NCI-H345 (cell line): ENCODE data around the gene AFG1L.
A peak's percentile ranks its signal among the peaks of the same experiment; 100 is the strongest.
"Not testable (repeated sequence)": the region's sequence is repeated elsewhere in the genome, so short reads cannot be mapped to it uniquely, and the experiment has no call there.

ENCODE experiments used
- DNase-seq: peaks from one replicate; lab custom pipeline; 2025; lab: John Stamatoyannopoulos, UW

The AFG1L gene

GRCh38 chr6:108523697-108524096 lies 228.8 kb downstream of the AFG1L start:
- DNase-seq, result no peak

- no peak for DNase-seq
Measured at GRCh38 chr6:108524528-108525248, 229.8 kb downstream of the AFG1L start.

- peak; percentile 32 for DNase-seq
Measured at GRCh38 chr6:108526739-108527174, 231.9 kb downstream of the AFG1L start.

- DNase-seq, result no peak
Measured at GRCh38 chr6:108528878-108529277, 234.0 kb downstream of the AFG1L start.

GRCh38 chr6:108531332-108531731 lies 236.5 kb downstream of the AFG1L start:
- DNase-seq, result no peak

- DNase-seq, result no peak
Measured at GRCh38 chr6:108535114-108535742, 240.4 kb downstream of the AFG1L start.

GRCh38 chr6:108535920-108536535 lies 241.2 kb downstream of the AFG1L start:
- DNase-seq, result not testable (repeated sequence)

GRCh38 chr6:108541843-108542759 lies 247.2 kb downstream of the AFG1L start:
- peak; percentile 82 for DNase-seq

- no peak for DNase-seq
Measured at GRCh38 chr6:108543175-108543940, 248.5 kb downstream of the AFG1L start.

GRCh38 chr6:108544606-108545005 lies 249.8 kb downstream of the AFG1L start:
- DNase-seq, result no peak

- no peak for DNase-seq
Measured at GRCh38 chr6:108546079-108547049, 251.5 kb downstream of the AFG1L start.

GRCh38 chr6:108549241-108549640 lies 254.4 kb downstream of the AFG1L start:
- DNase-seq, result no peak

GRCh38 chr6:108549741-108550140 lies 254.9 kb downstream of the AFG1L start:
- DNase-seq, result no peak

GRCh38 chr6:108550256-108550655 lies 255.4 kb downstream of the AFG1L start:
- DNase-seq, result no peak

GRCh38 chr6:108555399-108556052 lies 260.7 kb downstream of the AFG1L start:
- no peak for DNase-seq

GRCh38 chr6:108556250-108556649 lies 261.4 kb downstream of the AFG1L start:
- DNase-seq, result no peak

- no peak for DNase-seq
Measured at GRCh38 chr6:108556866-108557493, 262.1 kb downstream of the AFG1L start.

GRCh38 chr6:108557494-108558371 lies 262.9 kb downstream of the AFG1L start:
- peak; percentile 90 for DNase-seq
